Activated effector memory CD4-positive, alpha-beta T cell treated with Interleukin-2 at 50 U/mL for 16 hours (primary cell): ENCODE data around the gene RPL39L.
"Not testable (repeated sequence)": the region's sequence is repeated elsewhere in the genome, so short reads cannot be mapped to it uniquely, and the experiment has no call there.

ENCODE experiments used
- DNase-seq: peaks from one replicate; pipeline ENCODE4 v3.0.0-alpha.2; 2020

RPL39L gene

DNA sequence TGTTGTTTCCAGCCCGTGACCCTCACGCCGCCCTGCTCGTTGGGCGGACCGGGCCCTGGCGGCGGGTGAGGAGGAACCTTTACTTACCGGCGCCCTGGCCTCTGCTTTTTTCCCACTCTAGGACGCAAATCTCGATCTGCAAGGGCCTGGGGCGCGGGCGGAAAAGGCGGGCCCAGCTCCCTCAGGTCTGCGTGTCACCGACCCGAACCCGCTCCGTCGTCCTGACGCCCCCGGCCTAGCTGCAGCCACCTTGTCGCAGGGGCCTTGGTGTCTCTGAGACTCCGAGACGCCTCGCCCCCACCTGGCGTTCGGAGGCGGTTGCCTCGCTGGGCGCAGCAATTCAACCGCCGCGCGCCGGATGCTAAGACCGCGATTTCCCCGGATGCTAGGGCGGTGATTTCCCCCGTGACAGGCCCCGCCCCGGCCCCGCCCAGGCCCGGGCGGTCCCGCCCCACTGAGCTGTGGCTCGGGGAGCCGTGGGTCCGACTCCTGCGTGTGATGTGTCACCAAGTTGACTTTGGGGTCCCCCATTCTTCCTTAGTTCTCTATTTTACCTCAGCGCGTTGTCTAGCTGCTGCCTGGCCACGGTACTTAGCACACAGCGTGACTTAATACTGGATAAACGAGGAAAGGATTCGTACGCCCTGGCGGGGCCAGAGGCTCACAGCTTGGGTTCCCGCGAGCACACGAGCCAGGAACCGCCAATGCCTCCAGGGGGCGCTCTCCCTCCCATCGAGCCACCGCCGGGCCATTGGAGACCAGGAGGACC is at the start of gene RPL39L:
Gene RPL39L, minus strand, starts transcription at position 371 of the 769 bp plus-strand sequence. CDS start 18,196 bp downstream, outside the sequence.
- peak; percentile 91 for DNase-seq

DNA sequence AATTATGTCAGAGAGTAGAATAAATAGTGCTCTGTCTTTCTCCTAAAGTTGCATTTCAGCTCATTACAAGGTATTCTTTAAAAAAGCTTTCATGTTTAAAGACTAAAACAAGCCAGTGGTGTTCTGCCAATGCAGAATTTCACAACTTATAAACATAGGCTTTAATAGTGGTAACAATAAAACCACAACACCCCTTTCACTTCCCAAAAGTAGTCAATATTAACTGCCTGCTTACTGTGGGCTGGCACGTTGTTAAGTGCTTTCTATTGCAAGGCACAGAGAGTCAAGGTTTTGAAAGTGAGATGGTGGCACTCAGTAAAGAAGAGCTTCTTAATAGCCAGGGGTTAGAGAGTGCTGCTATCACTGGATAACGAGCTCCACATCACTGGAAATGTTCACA is 49.6 kb upstream of the RPL39L start:
- no peak for DNase-seq

DNA sequence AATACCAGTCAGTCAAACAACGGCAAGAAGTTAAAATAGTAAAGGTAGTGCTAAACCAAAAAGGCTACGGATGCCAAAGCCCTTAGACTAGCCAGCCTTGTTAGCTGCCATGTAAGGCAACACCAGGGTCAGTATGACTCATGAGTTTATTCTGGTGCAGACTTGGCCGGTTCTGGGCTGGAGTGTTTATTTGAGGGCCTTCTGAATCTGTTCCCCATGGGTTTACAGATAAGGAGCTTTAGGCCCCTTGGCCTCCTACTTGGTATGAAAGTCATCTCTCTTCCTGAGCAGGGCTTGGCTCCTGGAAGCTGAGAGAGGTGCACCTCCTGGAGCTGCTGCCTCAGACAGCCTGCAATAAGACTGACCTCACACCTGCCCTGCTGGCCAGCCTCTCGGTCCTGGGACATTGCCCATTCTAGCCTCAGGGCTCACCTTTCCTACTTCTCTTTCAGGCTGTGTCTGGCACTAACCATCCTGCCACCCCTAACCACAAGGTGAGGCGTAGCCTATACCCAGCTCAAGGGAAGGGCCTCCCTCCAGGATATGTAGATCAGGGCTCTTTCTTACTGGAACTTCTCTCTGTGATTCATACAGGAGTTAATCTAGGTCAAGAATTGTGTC is 47.6 kb upstream of the RPL39L start:
- no peak for DNase-seq

DNA sequence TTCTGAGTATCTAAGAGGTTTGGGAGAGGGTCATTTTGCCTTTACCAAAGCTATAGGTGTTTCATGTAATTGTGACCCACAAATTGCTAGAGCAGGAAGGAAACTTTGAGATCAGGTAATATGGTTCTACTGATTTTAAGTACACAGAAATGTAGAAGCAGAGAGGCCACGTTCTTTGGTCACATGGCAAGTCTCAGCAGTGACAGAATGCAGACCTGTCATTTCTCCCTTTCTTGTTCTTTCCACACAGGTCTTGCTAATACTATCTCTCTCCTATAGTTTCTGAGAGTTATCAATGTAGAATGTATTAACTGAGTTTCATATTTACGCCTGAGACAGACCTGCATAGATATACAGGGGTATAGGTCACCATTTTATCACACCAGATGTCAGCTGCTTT is 47.1 kb upstream of the RPL39L start:
- no peak for DNase-seq

DNA sequence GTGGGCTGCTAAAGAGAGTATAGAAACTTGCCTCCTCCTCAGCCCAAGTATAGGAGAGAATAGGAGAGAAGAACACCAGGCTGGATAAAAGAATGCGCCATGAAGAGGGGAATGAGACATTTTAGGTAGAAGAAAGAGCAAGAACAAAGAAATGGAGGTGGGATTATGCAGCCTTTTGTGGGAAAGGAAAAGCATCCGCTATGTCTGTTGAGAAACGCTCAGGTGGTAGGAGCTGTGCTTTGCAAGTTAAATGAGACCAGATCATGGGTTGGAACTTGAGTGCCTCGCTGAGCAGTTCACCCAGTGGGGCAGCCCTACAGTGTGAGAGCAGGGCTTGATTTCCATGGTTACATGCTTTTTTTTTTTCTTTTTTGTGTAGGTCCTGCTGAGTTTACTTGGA is 46.5 kb upstream of the RPL39L start:
- DNase-seq, result no peak

DNA sequence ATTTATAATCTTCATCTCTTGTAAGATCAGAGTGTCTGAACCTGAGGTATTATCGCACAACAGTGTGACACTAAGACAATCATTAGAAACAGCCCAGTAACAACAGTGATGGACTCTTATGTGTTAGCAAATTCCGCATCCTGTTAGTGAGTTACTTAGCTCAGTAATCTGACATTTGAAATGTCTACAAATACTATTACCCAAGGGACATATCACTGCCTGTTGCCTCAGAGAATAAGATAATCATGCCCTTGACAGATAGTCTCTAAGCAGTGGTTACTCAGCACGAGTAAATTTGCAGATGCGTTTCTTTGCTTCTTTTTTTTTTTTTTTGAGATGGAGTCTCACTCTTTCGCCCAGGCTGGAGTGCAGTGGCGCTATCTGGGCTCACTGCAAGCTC is 44.6 kb upstream of the RPL39L start:
- no peak for DNase-seq

DNA sequence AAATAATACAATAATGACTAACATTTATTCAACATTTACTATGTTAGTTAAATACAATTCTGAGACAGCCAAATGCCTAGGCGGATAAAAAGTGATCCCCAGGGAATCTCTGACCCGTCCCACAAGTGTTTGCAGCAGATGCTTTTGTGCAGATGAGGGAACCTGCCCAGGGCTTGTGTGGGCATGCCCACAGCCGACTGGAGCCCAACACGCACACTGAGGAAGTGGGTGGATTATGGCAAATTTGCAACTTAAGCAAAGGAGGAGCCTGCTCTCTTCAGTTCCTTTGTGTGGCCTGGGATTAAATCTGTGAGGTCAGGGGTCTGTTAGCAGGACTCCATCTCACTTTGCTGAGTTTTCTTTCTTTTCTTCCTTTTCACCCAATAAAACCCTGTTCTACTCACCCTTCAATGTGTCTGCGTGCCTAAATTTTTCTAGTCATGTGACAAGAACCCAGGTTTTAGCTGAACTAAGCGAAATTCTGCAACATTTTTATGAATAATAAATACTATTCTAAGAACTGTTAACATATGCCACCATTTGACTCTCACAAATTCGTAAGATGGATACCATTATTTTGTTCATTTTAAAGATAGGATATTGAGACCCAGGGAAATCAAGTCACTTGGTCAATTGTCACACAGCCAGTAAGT is 44.0 kb upstream of the RPL39L start:
- no peak for DNase-seq

DNA sequence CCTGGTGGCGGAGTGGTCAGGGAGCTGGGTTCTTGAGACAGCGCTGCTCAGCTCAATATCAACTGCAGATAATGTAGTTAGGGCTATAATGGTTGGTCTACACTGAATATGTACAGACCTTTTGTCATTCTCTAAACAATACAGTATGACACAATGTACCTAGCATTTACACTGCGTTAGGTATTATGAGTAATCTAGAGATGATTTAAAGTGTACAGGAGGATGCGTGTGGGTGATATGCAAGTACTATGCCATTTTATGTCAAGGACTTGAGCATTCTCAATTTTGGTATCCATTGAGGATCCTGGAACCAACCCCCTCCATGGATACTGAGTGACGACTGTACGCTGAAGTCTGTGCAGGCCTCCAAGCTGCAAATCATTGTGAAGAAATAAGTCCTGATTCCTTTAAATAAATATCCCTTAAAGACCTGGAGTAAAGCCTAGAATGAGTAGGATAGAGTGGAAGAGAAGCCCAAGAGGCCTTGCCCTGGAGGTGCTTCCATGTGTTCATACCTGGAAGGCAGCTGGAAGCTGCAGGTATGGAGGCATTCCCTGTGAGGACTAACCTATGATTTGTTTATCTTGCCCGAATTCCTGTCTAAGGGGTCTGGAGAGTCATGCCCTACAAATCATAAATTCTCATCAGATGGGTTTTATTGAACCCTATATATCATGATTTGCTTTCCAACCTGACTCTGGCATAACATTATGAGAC is 42.3 kb upstream of the RPL39L start:
- DNase-seq, result no peak

DNA sequence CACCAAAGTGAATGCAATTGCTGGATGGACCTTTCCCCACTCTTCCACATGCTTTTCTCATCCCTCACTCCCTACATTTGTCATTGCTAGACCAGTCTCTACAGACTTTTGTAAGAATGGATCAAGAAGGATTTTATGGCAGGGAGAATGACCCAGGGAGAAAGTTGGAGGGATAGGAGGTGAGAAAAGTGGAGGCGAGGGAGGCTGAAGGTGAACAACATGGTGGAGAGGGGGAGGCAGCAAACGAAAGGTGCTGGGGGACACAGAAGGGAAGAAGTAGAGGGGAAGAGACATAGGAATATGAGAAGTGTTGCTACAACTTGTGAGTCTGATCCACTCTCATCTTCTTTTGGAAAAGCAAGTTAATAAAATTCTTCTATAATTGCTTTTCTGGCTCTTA is 33.6 kb upstream of the RPL39L start:
- no peak for DNase-seq

DNA sequence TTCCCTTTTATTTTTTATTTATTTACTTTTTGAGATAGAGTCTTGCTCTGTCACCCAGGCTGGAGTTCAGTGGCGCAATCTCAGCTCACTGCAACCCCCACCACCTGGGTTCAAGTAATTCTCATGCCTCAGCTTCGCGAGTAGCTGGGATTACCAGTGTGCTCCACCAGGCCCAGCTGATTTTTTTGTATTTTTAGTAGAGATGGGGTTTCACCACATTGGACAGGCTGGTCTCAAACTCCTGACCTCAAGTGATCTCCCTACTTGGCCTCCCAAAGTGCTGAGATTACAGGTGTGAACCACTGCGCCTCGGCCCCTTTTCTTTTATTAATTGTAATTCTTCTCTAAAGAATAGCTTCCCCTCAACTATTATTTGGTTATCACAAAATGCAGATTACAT is 31.6 kb upstream of the RPL39L start:
- not testable (repeated sequence) for DNase-seq

DNA sequence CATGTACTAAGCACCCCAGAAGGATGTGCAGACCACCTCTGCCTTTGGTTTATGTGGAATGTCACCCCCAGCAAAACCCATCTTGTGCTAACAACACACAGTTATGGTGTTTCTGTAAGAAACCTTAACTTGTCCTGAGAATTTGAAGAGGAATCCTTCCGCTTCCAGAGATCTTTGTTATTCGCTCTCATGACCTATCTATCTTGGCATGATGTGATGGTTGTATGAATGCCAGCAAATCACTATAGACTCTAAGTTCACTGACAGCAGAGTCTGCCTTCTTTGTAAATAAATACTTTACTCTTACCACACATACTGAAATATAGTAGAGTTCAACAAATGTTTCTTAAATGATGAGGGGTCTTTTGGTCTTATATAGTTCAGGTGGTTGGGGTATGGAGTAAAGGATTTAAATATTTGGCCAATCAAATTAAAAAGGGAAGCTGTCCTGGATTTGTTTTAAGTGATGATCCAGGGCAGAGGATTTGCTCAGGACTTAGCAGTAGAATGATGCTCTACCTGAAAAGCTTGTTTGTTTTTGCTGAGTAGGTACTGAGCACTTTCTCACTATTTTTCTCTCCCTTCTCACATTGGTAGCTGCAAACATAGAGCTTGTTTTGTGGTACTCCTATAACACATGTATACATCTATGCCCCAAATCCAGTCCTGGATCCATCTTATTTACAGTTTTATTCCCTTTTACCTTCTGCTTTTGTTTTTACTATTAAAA is 30.1 kb upstream of the RPL39L start:
- no peak for DNase-seq

DNA sequence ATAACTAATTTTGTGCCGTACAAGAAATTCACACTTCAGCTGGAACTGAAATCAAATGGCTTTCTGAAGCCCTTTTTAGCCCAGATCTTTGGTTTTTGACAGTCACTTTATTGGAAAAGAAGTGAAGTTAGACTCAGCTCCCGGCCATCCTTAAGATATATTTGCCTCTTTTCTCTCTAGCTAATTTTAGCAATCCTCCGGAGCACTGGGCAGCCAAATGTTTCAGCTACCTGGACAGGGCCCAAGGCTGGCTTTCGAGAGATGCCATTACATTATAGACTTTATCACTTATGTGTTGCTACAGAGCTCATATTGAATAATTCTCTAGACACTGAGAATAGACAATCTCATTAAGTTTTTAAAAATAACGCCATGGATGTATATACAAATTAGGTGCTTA is 28.5 kb upstream of the RPL39L start:
- DNase-seq, result no peak

DNA sequence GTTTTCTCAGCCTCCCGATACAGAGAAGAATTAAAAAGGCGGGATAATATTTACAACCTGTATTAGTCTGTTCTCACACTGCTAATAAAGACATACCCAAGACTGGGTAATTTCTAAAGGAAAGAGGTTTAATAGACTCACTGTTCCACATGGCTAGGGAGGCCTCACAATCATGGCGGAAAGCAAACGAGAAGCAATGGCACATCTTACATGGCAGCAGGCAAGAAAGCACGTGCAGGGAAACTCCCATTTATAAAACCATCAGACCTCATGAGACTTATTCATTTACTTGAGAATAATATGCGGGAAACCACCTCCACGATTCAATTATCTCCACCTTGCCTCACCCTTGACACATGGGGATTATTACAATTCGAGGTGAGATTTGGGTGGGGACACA is 27.5 kb upstream of the RPL39L start:
- no peak for DNase-seq

DNA sequence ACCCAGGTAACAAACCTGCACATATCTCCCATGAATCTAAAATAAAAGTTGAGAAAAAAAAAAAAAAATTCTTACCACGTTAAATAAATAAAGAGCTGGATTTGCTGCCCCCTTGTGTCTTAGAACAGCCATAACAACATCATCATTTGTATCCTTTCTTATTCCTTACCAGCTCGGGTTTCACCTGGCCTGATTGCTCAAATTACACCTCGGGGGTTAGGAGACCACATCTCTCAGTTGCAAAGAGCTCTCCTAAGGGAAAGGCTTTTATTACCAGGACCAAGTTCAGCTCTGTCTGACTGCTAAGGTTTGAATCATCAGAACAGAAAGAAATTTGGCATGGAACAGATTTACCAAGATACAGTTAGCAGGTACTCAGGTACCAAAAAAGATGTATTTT is 25.8 kb upstream of the RPL39L start:
- DNase-seq, result no peak

DNA sequence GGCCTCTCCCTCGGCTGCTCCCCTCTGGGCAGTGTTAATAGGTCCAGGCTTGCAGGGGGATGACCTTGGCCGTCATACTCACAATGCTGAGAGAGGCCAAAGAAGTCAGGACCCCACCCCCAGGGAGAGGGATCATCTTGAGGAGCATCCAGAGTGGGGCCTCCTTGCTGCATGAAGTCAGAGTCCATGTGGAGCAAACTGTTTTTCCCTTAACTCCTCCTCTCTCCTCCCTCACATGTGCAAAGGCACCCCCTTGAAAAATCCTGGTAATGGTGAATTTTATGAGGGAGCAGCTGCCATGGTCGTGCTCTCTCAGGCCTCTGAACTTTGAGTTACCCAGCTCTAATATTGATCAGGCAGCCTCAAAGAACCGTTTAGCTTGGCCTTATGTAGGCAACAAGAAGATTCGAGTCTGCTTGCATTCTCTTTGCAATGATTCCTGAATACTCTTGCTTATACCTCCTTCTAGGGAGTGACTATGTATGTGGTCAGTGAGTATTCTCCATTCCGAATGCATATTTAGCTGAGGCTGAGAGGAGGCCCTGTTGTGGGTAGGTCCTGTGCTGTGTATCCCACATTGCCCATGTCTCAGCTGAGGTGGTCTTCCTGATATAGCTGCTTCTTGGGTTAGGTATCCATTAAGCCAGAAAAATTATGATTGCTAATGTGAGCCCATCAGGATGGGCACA is 23.1 kb upstream of the RPL39L start:
- no peak for DNase-seq

DNA sequence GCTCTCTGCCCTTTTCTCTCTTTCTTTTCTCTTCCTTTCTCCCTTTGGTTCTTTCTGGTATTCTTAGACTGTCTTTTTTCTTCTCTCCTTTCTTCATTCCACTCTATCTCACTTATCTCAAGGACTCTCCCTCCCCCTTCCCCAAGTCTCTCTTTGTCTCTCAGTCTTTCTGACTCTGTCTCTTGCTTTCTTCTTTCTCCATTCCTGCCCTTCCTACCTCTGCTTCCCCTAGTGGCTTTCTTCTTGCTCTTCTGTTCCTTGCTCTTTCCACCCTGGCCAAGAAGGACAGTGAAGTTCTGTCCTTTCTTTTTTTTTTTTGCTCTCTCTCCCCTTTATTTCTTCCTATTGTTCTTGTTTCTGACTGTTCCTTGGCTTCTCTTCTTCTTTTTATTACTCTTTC is 22.3 kb upstream of the RPL39L start:
- no peak for DNase-seq

DNA sequence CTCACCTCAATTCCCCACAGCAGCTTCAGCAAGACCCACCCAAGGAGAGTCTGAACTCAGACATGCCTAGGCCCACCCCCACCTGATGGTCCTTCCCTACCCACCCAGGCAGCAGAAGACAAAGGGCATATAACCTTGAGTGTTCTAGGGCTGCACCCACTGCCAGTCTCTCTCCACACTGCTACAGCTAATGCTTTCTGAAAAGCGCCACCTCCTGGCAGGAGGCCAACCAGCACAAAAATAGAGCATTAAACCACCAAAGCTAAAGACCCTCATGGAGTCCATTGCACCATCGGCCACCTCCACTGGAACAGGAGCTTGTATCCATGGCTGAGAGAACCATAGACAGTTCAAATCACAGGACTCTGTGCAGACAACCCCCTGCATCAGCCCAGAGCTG is 11.3 kb upstream of the RPL39L start:
- DNase-seq, result peak; percentile 46

DNA sequence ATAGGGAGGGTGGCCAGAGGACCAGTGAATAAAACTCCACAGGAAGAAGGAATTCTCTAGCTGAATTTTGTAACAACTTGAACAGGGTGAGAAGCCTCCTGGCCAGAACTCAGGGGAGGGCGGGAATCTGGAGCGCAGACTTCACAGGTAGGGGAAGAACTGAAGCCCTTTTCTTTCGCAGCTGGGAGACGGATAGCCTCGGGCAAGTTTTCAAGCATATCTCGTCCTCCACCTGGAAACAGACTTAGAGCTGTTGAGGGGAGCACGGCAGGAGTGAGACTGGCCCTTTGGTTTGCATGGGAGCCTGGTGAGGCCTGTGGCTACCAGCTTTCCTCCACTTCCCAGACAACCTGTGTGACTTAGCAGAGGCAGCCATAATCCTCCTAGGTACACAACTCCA is 10.9 kb upstream of the RPL39L start:
- DNase-seq, result no peak

DNA sequence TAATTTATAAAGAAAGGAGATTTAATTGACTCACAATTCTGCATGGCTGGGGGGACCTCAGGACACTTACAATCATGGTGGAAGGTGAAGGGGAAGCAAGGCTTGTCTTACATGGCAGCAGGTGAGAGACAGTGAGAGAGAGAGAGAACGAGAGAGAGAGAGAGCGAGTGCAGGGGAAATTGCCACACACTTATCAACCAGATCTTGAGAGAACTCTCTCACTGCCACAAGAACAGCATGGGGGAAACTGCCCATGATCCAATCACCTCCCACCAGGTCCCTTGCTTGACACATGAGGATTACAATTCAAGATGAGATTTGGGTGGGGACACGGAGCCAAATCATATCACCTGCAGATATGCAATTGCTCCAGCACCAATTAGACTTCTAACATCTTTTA is 7.1 kb upstream of the RPL39L start:
- DNase-seq, result no peak

DNA sequence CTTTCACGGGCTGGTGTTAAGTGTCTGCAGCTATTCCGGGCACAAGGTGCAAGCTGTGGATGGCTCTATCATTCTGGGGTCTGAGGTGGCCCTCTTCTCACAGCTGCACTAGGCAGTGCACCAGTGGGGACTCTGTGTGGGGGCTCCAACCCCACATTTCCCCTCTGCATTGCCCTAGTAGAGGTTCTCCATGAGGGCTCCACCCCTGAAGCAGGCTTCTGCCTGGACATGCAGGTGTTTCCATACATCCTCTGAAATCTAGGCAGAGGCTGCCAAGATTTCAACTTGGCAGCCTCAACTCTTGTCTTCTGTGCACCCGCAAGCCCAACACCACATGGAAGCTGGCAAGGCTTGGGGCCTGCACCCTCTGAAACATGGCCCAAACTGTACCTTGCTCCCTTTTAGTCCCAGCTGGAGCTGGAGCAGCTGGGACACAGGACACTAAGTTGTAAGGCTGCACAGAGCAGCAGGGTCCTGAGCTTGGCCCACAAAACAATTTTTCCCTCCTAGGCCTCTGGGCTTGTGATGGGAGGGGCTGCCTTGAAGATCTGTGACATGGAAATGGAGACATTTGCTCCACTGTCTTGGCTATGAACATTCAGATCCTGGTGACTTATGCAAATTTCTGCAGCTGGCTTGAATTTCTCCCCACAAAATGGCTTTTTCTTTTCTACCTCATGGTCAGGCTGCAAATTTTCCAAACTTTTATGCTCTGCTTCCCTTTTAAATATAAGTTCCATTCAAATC is 6.0 kb upstream of the RPL39L start:
- no peak for DNase-seq

DNA sequence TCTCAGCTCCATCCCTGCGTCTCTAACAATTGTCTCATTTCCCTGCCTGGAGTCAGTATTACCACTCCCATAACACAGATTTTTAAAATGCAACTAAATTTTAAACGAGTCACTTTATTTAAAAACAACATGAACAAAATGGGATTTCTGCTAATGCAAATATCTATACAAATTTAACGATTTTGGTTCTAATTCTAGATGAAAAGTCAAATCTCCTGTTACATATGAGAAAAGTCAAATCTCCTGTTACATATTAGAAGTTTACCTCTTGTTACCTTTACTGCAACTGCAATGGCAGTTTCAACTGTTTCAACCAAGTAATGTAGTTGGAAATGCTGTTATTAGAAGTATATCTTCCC is 578 bp upstream of the RPL39L start:
- no peak for DNase-seq

DNA sequence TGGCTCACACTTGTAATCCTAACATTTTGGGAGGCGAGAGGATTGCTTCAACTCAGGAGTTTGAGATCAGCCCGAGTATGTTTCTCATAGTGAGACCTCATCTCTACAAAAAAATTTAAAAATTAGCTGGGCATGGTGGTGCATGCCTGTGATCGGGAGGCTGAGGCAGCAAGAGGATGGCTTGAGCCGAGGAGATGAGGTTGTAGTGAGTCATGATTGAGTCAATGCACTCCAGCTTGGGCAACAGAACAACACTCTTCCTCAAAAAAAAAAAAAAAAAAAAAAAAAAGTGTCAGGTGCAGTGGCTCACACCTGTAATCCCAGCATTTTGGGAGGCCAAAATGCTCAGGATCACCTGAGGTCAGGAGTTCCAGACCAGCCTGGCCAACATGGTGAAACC is 2.4 kb downstream of the RPL39L start:
- no peak for DNase-seq
